Adrenal gland (tissue), 5 donors: ENCODE data around the gene ZDHHC7.

Source experiments
- POLR2A ChIP-seq, 2 donors: fragments of 450-650 bp; IDR thresholded peaks; one replicate each; pipeline ENCODE4 v1.6.1; 2017; ENCODE audit warnings: antibody characterized with exemption in 2 of 2, mild to moderate bottlenecking in 2 of 2, moderate library complexity in 1 of 2
- TF ChIP-seq, protein P1 (sequence below), 6 experiments: fragments of 450-650 bp in 4 of 6; fragments of 200-600 bp in 2 of 6; sonication (generic) in 1 of 6; IDR thresholded peaks; 1 replicate in 5 of 6; 2 replicates in 1 of 6; pipeline versions ENCODE4 v1.5.1 to v1.8.0; 2016 to 2021; ENCODE audit warnings: antibody characterized with exemption in 6 of 6, mild to moderate bottlenecking in 2 of 6, moderate library complexity in 1 of 6
- donor health status: DM: no; HTN: no; CAD: no.

DNA sequence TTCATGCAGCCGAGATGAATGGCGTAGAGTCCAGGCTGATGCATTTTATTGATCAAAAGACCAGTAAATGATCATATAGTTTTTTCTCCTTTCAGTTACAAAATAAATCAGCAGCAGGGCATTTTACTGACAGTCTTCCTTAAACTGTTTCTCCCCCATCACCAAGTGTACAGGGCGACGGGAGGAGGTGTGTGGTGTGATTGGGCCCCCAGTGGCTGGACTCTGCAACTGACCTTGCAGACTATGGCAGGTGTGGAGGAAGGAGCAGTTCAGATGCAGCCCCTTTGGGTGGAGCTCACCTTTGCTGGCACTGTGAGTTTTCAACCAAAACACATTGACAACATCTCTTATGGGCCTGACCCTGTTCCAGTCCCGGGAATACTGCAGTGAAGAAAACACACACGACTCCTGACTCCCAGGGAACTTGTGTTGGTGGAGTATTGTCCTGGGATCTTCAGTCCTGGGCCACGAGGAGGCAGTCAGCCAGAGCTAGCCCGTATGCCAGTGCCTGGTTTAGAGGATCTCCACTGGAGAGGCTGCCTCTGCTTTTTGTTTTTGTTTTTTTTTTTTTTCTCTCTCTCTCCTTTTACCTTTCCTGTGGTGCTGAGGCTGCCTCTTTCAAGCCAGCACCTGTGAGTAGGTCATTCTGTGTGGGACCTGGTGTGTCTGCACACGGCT lies 46.0 kb upstream of the ZDHHC7 start:
- no peak for TF ChIP-seq POLR2A (IDR thresholded peaks at IDR 0.05)
- TF ChIP-seq, protein P1, sequence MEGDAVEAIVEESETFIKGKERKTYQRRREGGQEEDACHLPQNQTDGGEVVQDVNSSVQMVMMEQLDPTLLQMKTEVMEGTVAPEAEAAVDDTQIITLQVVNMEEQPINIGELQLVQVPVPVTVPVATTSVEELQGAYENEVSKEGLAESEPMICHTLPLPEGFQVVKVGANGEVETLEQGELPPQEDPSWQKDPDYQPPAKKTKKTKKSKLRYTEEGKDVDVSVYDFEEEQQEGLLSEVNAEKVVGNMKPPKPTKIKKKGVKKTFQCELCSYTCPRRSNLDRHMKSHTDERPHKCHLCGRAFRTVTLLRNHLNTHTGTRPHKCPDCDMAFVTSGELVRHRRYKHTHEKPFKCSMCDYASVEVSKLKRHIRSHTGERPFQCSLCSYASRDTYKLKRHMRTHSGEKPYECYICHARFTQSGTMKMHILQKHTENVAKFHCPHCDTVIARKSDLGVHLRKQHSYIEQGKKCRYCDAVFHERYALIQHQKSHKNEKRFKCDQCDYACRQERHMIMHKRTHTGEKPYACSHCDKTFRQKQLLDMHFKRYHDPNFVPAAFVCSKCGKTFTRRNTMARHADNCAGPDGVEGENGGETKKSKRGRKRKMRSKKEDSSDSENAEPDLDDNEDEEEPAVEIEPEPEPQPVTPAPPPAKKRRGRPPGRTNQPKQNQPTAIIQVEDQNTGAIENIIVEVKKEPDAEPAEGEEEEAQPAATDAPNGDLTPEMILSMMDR (IDR thresholded peaks at IDR 0.05) = peak in 2 of 6 experiments; percentile 11 to 21
